ENCODE measurements around the gene VAMP8.

- TF ChIP-seq CTCF (IDR thresholded peaks at IDR 0.05) (no peak), ZFX (IDR thresholded peaks at IDR 0.05; ENCODE audit: borderline replicate concordance) (no peak)
These were observed 1.6 kb upstream of the VAMP8 start for GRCh38 chr2:85575739-85576138.

All from 22Rv1 (cell line).